Measurements from ENCODE around the gene CEP295NL. TPM values are rescaled to one million over a fixed set of nuclear protein-coding genes. Genes with fewer than 3 reads are reported as not detected.
"Not testable (repeated sequence)": the region's sequence is repeated elsewhere in the genome, so short reads cannot be mapped to it uniquely, and the experiment has no call there.

The CEP295NL gene
- total and polyA plus RNA-seq, 5 donors from 2014 or later = 0.25 to 1.6 (median 0.78) TPM; not detected in 2

DNA sequence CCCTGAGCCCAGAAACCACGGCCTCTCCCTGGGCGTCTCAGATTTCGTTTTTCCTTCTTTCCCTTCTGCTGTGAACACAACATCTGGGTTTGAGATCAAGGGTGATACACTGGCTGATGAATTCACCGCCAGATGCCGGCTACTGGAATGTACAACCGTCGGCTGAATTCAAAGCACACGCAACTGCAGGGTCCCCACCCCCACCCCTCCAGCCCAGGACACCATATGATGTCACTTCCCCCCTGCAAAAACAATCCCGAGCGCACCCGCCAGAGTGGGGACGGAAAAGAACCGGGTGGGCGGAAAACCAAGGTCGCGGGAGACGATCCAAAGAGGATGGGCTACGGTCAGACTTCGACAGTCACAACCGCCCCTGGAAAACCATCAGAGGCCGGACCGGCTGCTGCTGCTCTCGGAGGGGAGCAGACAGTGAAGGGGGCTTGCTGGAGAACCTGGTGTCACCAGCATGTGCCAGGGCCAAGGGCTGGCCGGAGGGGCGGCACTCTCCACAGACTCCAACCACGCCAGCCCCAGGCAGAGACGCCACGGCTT, 23.3 kb downstream of the CEP295NL start:
- Histone ChIP-seq H3K4me3 (ENCODE audit: low read depth, low read length) (peak overlapping the region; percentile 50), H3K4me1 (ENCODE audit: control insufficient read depth, insufficient read depth, low read length, poor library complexity, severe bottlenecking) (peaks cover 21% of the 10 kb centered on the region), H3K27me3 (ENCODE audit: control insufficient read depth, insufficient read depth, low read length) (no peaks in the 10 kb centered on the region), H3K9me3 (ENCODE audit: control insufficient read depth in 2 of 2, low read length in 2 of 2) (no peaks in the 10 kb centered on the region), H3K27ac (ENCODE audit: insufficient read depth, low read length, poor library complexity, severe bottlenecking) (peak overlapping the region; percentile 47), H3K36me3 (ENCODE audit: control insufficient read depth, insufficient read depth, low read length) (no peaks in the 10 kb centered on the region)
- ATAC-seq (ENCODE audit: low read depth in 2 of 2) (peak in 1 of 2 donors; percentile 42), DNase-seq (peak in 2 of 3 donors; percentile 35 to 78)
- peaks cover 5% of the 10 kb centered on the region for H3K27me3 Mint-ChIP-seq
- H3K27ac Mint-ChIP-seq = peak overlapping the region; percentile 84 to 93 (median 86)
- H3K4me1 Mint-ChIP-seq = peaks cover 0 to 49% (median 8%) of the 10 kb centered on the region in 4 donors
- H3K9me3 Mint-ChIP-seq = no peaks in the 10 kb centered on the region
- peak overlapping the region; percentile 33 to 86 (median 74) for H3K4me3 Mint-ChIP-seq
- H3K36me3 Mint-ChIP-seq = no peaks in the 10 kb centered on the region

DNA sequence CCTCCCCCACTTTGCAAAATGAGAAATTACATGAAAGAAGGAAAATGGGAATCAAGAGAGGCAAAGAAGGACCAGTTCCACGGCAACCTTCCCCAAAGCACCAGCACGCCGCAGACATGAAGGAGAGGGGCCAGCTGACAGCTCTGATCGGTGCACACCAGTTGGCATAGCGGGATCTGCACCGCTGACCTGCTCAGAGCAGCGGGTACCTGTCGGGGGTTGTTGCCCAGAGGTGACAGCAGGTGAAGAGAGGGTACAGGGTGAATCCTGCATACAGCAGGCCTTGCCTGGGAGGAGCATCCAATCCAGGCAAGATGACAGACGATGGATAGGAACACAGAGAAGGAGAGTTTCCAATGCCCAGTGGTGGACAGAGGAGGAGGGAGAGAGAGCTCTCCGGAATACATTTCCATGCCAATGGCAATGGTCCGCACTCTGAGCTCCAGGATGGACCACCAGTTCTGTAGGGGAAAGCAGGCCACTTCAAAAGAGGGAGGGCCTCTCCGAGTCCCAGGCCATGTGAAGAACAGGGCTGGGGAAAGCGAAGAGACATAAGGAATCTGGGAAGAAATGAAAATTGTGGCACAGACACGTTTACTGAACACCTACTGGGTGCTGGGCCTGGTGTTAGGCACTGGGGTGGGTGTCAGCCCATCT, 24.0 kb downstream of the CEP295NL start:
- H3K9me3 Mint-ChIP-seq = no peaks in the 10 kb centered on the region
- H3K36me3 Mint-ChIP-seq = no peaks in the 10 kb centered on the region

DNA sequence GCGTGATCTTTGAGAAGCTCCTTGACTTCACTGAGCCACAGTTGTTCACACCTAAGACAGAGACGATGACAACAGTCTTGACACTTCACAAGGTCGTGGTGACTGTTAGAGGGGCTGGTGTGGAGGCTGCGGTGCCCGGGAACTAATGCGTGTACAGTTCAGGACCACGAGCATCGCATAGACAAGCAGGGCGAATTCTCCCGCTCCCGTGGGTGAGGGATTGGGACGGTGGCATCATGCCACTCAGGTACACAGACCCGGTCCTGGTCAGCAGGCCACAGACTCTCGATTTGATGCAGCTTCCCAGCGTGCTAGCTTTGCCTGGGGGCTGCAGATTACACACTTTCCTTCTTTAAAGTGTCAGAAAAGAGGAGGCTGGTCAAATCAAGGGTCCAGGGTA, 24.7 kb downstream of the CEP295NL start:
- Mint-ChIP-seq H3K4me1 (peaks cover 0 to 43% (median 8%) of the 10 kb centered on the region in 4 donors), H3K27ac (peak overlapping the region in 1 of 3 donors; percentile 68), H3K36me3 (no peaks in the 10 kb centered on the region), H3K4me3 (peak overlapping the region in 2 of 4 donors; percentile 25 to 63), H3K9me3 (no peaks in the 10 kb centered on the region), H3K27me3 (peaks cover 5% of the 10 kb centered on the region)
- no peaks in the 10 kb centered on the region for H3K36me3 ChIP-seq (ENCODE audit: control insufficient read depth, insufficient read depth, low read length)
- no peaks in the 10 kb centered on the region for H3K27me3 ChIP-seq (ENCODE audit: control insufficient read depth, insufficient read depth, low read length)
- H3K27ac ChIP-seq (ENCODE audit: insufficient read depth, low read length, poor library complexity, severe bottlenecking) = no peak overlapping the region
- DNase-seq = no peak
- no peaks in the 10 kb centered on the region for H3K9me3 ChIP-seq (ENCODE audit: control insufficient read depth in 2 of 2, low read length in 2 of 2)
- no peak overlapping the region for H3K4me3 ChIP-seq (ENCODE audit: low read depth, low read length)
- ATAC-seq (ENCODE audit: low read depth in 2 of 2) = no peak
- peaks cover 21% of the 10 kb centered on the region for H3K4me1 ChIP-seq (ENCODE audit: control insufficient read depth, insufficient read depth, low read length, poor library complexity, severe bottlenecking)

More for the DNA sequence above, 24.0 kb downstream of the CEP295NL start:
- H3K4me3 ChIP-seq (ENCODE audit: low read depth, low read length) = peak overlapping the region; percentile 50
- no peaks in the 10 kb centered on the region for H3K27me3 ChIP-seq (ENCODE audit: control insufficient read depth, insufficient read depth, low read length)
- Mint-ChIP-seq H3K27me3 (peaks cover 5% of the 10 kb centered on the region), H3K4me1 (peaks cover 0 to 49% (median 8%) of the 10 kb centered on the region in 4 donors), H3K4me3 (peak overlapping the region in 3 of 4 donors; percentile 33 to 86 (median 79)), H3K27ac (peak overlapping the region; percentile 76 to 93 (median 84))
- ATAC-seq (ENCODE audit: low read depth in 2 of 2) (no peak), DNase-seq (no peak)
- no peak overlapping the region for H3K27ac ChIP-seq (ENCODE audit: insufficient read depth, low read length, poor library complexity, severe bottlenecking)
- peaks cover 21% of the 10 kb centered on the region for H3K4me1 ChIP-seq (ENCODE audit: control insufficient read depth, insufficient read depth, low read length, poor library complexity, severe bottlenecking)
- H3K36me3 ChIP-seq (ENCODE audit: control insufficient read depth, insufficient read depth, low read length) = no peaks in the 10 kb centered on the region
- H3K9me3 ChIP-seq (ENCODE audit: control insufficient read depth in 2 of 2, low read length in 2 of 2) = no peaks in the 10 kb centered on the region

DNA sequence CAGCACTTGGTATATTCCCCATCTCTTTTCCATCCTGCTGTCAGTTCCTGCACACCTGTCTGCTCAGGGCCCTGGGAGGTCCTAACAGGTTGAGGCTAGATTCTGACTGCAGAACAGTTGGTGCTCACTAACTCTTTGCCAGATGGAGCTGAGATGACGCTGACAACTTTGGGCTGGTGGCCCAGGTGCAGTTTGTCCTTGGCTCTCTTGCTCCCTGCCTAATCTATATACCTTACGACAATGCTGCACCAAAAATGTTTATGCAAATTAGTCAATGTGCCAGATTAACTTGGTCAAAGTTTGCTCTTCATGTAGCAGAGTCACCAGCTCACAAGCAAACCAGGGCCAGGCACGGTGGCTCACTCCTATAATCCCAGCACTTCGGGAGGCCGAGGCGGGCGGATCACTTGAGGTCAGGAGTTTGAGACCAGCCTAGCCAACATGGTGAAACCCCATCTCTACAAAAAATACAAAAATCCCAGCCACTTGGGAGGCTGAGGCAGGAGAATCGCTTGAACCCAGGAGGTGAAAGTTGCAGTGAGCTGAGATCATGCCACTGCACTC, 26.0 kb downstream of the CEP295NL start:
- Mint-ChIP-seq H3K27ac (peak overlapping the region in 1 of 3 donors; percentile 62), H3K4me1 (peaks cover 0 to 34% (median 6%) of the 10 kb centered on the region in 4 donors)
- peaks cover 15% of the 10 kb centered on the region for H3K4me1 ChIP-seq (ENCODE audit: control insufficient read depth, insufficient read depth, low read length, poor library complexity, severe bottlenecking)
- not testable (repeated sequence) for H3K9me3 ChIP-seq (ENCODE audit: control insufficient read depth in 2 of 2, low read length in 2 of 2); DNase-seq; H3K9me3 Mint-ChIP-seq; H3K27ac ChIP-seq (ENCODE audit: insufficient read depth, low read length, poor library complexity, severe bottlenecking); ATAC-seq (ENCODE audit: low read depth in 2 of 2); H3K4me3 Mint-ChIP-seq; H3K4me3 ChIP-seq (ENCODE audit: low read depth, low read length); H3K27me3 ChIP-seq (ENCODE audit: control insufficient read depth, insufficient read depth, low read length); H3K27me3 Mint-ChIP-seq; H3K36me3 ChIP-seq (ENCODE audit: control insufficient read depth, insufficient read depth, low read length); H3K36me3 Mint-ChIP-seq

DNA sequence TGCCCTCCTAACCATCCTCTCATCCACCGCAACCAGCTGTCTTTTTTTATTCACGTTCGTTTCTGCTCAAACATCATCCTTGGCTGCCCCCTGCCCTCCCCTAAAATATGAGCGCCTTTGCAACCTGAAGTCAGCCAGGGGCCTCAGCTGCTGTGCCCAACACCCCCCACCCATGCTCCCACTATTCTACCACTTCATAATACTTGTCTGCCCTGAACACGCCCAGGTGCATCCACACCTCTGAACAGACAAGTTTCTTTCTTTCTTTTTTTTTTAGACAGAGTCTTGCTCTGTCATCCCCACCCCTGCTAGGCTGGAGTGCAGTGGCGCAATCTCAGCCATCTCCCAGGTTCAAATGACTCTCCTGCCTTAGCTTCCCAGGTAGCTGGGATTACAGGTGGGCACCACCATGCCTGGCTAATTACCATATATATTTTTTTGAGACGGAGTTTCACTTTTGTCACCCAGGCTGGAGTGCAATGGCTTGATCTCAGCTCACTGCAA, 26.9 kb downstream of the CEP295NL start:
- Histone ChIP-seq H3K27me3 (ENCODE audit: control insufficient read depth, insufficient read depth, low read length) (no peaks in the 10 kb centered on the region), H3K4me3 (ENCODE audit: low read depth, low read length) (no peak overlapping the region), H3K36me3 (ENCODE audit: control insufficient read depth, insufficient read depth, low read length) (no peaks in the 10 kb centered on the region), H3K27ac (ENCODE audit: insufficient read depth, low read length, poor library complexity, severe bottlenecking) (no peak overlapping the region), H3K4me1 (ENCODE audit: control insufficient read depth, insufficient read depth, low read length, poor library complexity, severe bottlenecking) (peaks cover 15% of the 10 kb centered on the region), H3K9me3 (ENCODE audit: control insufficient read depth in 2 of 2, low read length in 2 of 2) (no peaks in the 10 kb centered on the region)
- Mint-ChIP-seq H3K27ac (no peak overlapping the region), H3K36me3 (no peaks in the 10 kb centered on the region), H3K27me3 (peaks cover 5% of the 10 kb centered on the region), H3K9me3 (no peaks in the 10 kb centered on the region), H3K4me3 (no peak overlapping the region), H3K4me1 (peaks cover 0 to 32% (median 6%) of the 10 kb centered on the region in 4 donors)
- ATAC-seq (ENCODE audit: low read depth in 2 of 2) (no peak), DNase-seq (no peak)

DNA sequence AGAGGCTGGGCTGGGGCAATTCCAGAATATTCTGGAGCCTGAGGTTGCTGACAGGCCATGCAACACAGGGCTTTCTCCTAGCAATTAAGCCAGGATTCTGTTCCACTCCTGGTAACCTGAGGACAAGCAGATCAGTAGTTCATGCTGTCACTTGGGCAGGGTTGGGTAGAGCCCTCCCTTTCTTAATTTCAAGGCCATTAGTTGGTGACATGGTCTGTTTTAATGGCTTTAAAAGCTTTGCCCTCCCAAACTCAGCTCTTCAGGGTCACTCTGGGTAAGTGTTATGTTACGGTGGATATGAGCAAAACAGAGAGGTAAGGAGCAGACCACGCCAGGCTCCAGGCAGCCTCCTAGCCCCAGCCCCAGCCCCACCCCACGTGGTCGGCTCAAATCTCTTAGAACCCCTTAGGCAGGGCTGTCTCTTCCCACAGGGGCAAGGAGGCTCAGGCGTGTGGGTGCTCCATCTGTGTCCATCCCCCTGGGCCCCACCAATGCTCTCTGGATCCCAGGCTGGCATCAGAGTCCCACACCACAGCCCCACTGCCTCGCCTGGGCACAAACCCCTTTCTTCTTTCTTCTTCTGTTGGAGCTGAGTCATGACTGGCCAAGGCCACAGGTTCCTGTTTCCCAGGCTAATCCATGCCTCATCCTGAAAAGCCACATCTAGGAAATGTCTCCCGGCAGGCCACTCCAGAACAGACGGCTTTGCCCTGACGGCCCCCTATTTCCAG, 27.5 kb downstream of the CEP295NL start:
- peaks cover 0 to 30% (median 6%) of the 10 kb centered on the region in 4 donors for H3K4me1 Mint-ChIP-seq
- peak overlapping the region in 1 of 3 donors; percentile 48 for H3K27ac Mint-ChIP-seq
- ATAC-seq (ENCODE audit: low read depth in 2 of 2) (no peak), DNase-seq (no peak)
- H3K27me3 Mint-ChIP-seq = peaks cover 5% of the 10 kb centered on the region
- no peaks in the 10 kb centered on the region for H3K36me3 ChIP-seq (ENCODE audit: control insufficient read depth, insufficient read depth, low read length)
- peaks cover 15% of the 10 kb centered on the region for H3K4me1 ChIP-seq (ENCODE audit: control insufficient read depth, insufficient read depth, low read length, poor library complexity, severe bottlenecking)
- no peaks in the 10 kb centered on the region for H3K36me3 Mint-ChIP-seq
- no peaks in the 10 kb centered on the region for H3K9me3 ChIP-seq (ENCODE audit: control insufficient read depth in 2 of 2, low read length in 2 of 2)
- no peak overlapping the region for H3K4me3 ChIP-seq (ENCODE audit: low read depth, low read length)
- H3K27ac ChIP-seq (ENCODE audit: insufficient read depth, low read length, poor library complexity, severe bottlenecking) = no peak overlapping the region
- no peaks in the 10 kb centered on the region for H3K27me3 ChIP-seq (ENCODE audit: control insufficient read depth, insufficient read depth, low read length)
- no peak overlapping the region for H3K4me3 Mint-ChIP-seq
- no peaks in the 10 kb centered on the region for H3K9me3 Mint-ChIP-seq

DNA sequence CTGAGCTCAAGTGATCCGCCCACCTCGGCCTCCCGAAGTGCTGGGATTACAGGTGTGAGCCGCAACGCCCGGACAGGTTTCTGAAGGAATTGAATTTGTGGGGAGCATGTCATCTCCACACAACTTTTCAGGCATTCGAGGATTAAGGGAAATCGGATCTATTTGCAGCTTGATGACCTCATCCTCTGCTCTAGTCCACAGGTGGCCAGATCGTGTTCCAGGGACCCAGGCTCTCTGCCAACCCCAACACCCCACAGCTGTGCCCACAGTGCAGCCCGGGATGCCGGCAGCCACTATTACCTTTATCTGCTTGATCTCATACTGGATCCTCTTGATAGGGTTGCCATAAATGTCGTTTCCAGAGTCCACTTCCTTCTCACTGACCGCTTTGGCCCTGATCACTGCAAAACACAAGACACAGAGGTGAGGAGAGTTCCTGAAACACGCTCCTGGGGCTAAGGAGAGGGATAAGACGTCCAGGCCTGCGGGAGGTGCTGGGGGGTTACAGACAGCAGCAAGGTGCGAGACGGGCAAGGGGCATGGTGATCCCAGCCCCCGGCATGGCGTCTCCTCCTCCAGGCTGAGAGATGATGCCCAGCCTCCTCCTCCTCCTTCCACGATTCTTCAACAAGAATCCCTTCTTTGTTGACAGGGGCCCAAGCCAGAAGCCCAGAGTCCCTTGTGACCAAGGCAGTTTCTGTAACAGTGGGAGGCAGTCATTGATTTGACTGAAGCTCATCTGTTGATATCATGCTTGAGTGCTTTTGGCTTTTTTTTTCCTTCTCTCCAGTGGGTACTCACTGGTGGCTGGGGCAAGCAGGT, 29.3 kb downstream of the CEP295NL start:
- Histone ChIP-seq H3K9me3 (ENCODE audit: control insufficient read depth in 2 of 2, low read length in 2 of 2) (no peaks in the 10 kb centered on the region), H3K27ac (ENCODE audit: insufficient read depth, low read length, poor library complexity, severe bottlenecking) (no peak overlapping the region), H3K4me3 (ENCODE audit: low read depth, low read length) (no peak overlapping the region), H3K4me1 (ENCODE audit: control insufficient read depth, insufficient read depth, low read length, poor library complexity, severe bottlenecking) (peaks cover 2% of the 10 kb centered on the region), H3K27me3 (ENCODE audit: control insufficient read depth, insufficient read depth, low read length) (no peaks in the 10 kb centered on the region), H3K36me3 (ENCODE audit: control insufficient read depth, insufficient read depth, low read length) (no peaks in the 10 kb centered on the region)
- Mint-ChIP-seq H3K4me1 (peaks cover 0 to 14% (median 0%) of the 10 kb centered on the region in 4 donors), H3K9me3 (no peaks in the 10 kb centered on the region), H3K27me3 (peaks cover 5% of the 10 kb centered on the region), H3K27ac (peak overlapping the region in 1 of 3 donors; percentile 46), H3K4me3 (no peak overlapping the region), H3K36me3 (peaks cover 3% of the 10 kb centered on the region)
- no peak for ATAC-seq (ENCODE audit: low read depth in 2 of 2)
- no peak for DNase-seq
